GM19328 (cell line): ENCODE measurements around the gene CACNA1G.

Experiments used
- ATAC-seq: cut with Tn5 transposase; IDR thresholded peaks from one replicate; pipeline ENCODE4 v1.9.1; 2021; ENCODE audit warnings: mild to moderate bottlenecking, moderate library complexity; ENCODE audit not compliant: unreplicated experiment

The CACNA1G gene

GRCh38 chr17:50609380-50610074, 49.0 kb downstream of the CACNA1G start:
- ATAC-seq = no peak

GRCh38 chr17:50611634-50612033, 51.1 kb downstream of the CACNA1G start:
- ATAC-seq = no peak

GRCh38 chr17:50612281-50612680, 51.8 kb downstream of the CACNA1G start:
- ATAC-seq = no peak

GRCh38 chr17:50613007-50613992, 52.8 kb downstream of the CACNA1G start:
- ATAC-seq = no peak

- ATAC-seq = no peak
Measured at GRCh38 chr17:50614471-50615051, 54.0 kb downstream of the CACNA1G start.

GRCh38 chr17:50615828-50616227, 55.3 kb downstream of the CACNA1G start:
- ATAC-seq = no peak

GRCh38 chr17:50618300-50618699, 57.8 kb downstream of the CACNA1G start:
- ATAC-seq = no peak

GRCh38 chr17:50618941-50619340, 58.4 kb downstream of the CACNA1G start:
- no peak for ATAC-seq

GRCh38 chr17:50619489-50619888, 59.0 kb downstream of the CACNA1G start:
- ATAC-seq = no peak

GRCh38 chr17:50620237-50620636, 59.7 kb downstream of the CACNA1G start:
- no peak for ATAC-seq

- ATAC-seq = no peak
Measured at GRCh38 chr17:50620858-50621257, 60.3 kb downstream of the CACNA1G start.

- no peak for ATAC-seq
Measured at GRCh38 chr17:50621574-50622031, 61.1 kb downstream of the CACNA1G start.

- no peak for ATAC-seq
Measured at GRCh38 chr17:50624321-50624934, 63.9 kb downstream of the CACNA1G start.

GRCh38 chr17:50625032-50625871, 64.7 kb downstream of the CACNA1G start:
- ATAC-seq = no peak

GRCh38 chr17:50626037-50626574, 65.6 kb downstream of the CACNA1G start:
- no peak for ATAC-seq

GRCh38 chr17:50627036-50627781, 66.7 kb downstream of the CACNA1G start:
- no peak for ATAC-seq

GRCh38 chr17:50627782-50628601, 67.5 kb downstream of the CACNA1G start:
- no peak for ATAC-seq

- no peak for ATAC-seq
Measured at GRCh38 chr17:50629902-50630301, 69.4 kb downstream of the CACNA1G start.
